DND-41 (cell line): ENCODE measurements around the gene TCF12.

Source experiments
- ATAC-seq: fragments of 200-7000 bp; cut with Tn5 transposase; 3 replicates; pipeline ENCODE4 v1.9.1; 2021; ENCODE audit warnings: low read depth; ENCODE audit not compliant: insufficient read depth
- DNase-seq: peaks from one replicate; pipeline ENCODE4 v3.0.0-alpha.2; 2020
- H2AFZ ChIP-seq: 2 replicates; pipeline ENCODE4 v1.6.0; 2012; ENCODE audit warnings: low read depth, low read length
- H3K27ac ChIP-seq: 2 replicates; pipeline ENCODE4 v1.5.1; 2012; ENCODE audit warnings: low read length, inconsistent platforms
- H3K27me3 ChIP-seq: fragments of 200-600 bp; sonication (generic); 2 replicates; pipeline ENCODE4 v1.6.0; 2012; ENCODE audit warnings: low read length, mild to moderate bottlenecking, inconsistent platforms; ENCODE audit not compliant: insufficient read depth, poor library complexity
- H3K36me3 ChIP-seq: 2 replicates; pipeline ENCODE4 v1.5.1; 2012; ENCODE audit warnings: low read length, inconsistent platforms; ENCODE audit not compliant: insufficient read depth
- H3K4me1 ChIP-seq: 2 replicates; pipeline ENCODE4 v1.5.1; 2012; ENCODE audit warnings: mild to moderate bottlenecking, low read length; ENCODE audit not compliant: insufficient read depth
- H3K4me2 ChIP-seq: 2 replicates; pipeline ENCODE4 v1.6.0; 2012; ENCODE audit warnings: mild to moderate bottlenecking, moderate library complexity, low read length, inconsistent platforms; ENCODE audit not compliant: insufficient read depth
- H3K4me3 ChIP-seq, 2 experiments: fragments of 200-600 bp in 1 of 2; shearing (Covaris generic) in 1 of 2; 2 replicates each; pipeline ENCODE4 v1.5.1; 2012 to 2016; ENCODE audit warnings: inconsistent platforms in 2 of 2, low read length in 2 of 2, mild to moderate bottlenecking in 2 of 2, low read depth in 1 of 2, moderate library complexity in 1 of 2
- H3K79me2 ChIP-seq: 2 replicates; pipeline ENCODE4 v1.6.0; 2012; ENCODE audit warnings: low read length, inconsistent platforms; ENCODE audit not compliant: insufficient read depth
- H3K9ac ChIP-seq: 2 replicates; pipeline ENCODE4 v1.6.0; 2012; ENCODE audit warnings: low read depth, mild to moderate bottlenecking, inconsistent platforms, low read length, moderate library complexity
- H3K9me3 ChIP-seq: 2 replicates; pipeline ENCODE4 v1.5.1; 2012; ENCODE audit warnings: low read length, moderate library complexity, mild to moderate bottlenecking, inconsistent platforms; ENCODE audit not compliant: insufficient read depth, severe bottlenecking
- H4K20me1 ChIP-seq: 2 replicates; pipeline ENCODE4 v1.6.0; 2012; ENCODE audit warnings: low read length; ENCODE audit not compliant: insufficient read depth
- CTCF ChIP-seq: IDR thresholded peaks from 2 replicates; pipeline ENCODE4 v1.5.1; 2012; ENCODE audit warnings: borderline replicate concordance, low read length, moderate library complexity, mild to moderate bottlenecking; ENCODE audit not compliant: poor library complexity, severe bottlenecking; ENCODE audit errors: extremely low read depth
- EZH2 ChIP-seq: IDR thresholded peaks from 3 replicates; pipeline ENCODE4 v1.6.1; 2012; ENCODE audit warnings: borderline replicate concordance, low read depth, mild to moderate bottlenecking, moderate library complexity, low read length, inconsistent platforms; ENCODE audit not compliant: severe bottlenecking

TCF12 gene

DNA sequence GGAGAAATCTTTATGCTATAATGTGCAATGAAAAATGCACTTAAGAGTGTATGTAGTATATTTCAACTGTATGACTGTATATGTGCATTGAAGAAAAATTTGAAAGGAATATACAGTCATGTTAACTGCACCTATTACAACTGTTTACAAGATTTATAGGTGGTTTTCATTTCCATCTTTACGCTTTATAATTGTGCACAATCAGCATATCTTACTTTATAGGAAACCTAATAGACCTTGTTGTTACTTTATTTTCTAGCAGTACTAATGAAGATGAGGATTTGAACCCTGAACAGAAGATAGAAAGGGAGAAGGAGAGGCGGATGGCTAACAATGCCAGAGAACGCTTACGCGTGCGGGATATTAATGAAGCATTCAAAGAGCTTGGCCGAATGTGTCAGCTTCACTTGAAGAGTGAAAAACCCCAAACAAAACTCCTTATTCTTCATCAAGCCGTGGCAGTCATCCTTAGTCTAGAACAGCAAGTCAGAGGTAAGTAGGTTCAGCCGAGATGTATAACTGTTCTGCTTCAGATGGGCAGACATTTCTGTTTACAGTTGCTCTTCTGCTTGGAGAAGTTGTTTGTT lies 354.4 kb downstream of the TCF12 start:
- Histone ChIP-seq H2AFZ (no peak overlapping the region), H3K27ac (no peak overlapping the region), H3K9ac (no peak overlapping the region), H3K27me3 (no peaks in the 10 kb centered on the region), H3K79me2 (0 out of 2 replicates have a peak, but pooled peaks cover 2% of the 10 kb centered on the region), H3K4me1 (no peaks in the 10 kb centered on the region), H4K20me1 (no peaks in the 10 kb centered on the region; the same call in 1 of the 2 replicates), H3K4me3 (no peak overlapping the region), H3K4me2 (no peak overlapping the region), H3K36me3 (peaks cover 54% of the 10 kb centered on the region), H3K9me3 (no peaks in the 10 kb centered on the region)
- no peak for DNase-seq
- ATAC-seq, result no peak
- no peak for TF ChIP-seq CTCF
- TF ChIP-seq EZH2, result no peak

DNA sequence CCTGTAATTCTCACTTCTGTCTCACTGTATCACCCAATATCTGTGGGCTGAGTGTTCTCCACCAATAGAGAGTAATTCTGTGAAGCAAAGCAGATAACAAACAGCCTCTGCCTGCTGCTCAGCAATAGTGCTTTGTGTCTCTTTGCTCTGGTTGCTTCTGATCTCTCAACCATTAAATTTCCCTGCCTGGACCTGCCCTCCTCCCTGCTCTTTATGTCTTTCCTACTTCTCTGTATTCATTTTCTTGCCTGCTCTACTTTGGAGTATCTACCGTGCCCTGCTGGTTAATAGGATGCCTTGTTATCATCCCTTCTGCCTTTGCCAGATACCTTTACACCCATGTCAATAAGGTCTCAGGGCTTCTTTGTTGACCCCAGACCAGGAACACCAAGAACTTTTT lies 355.0 kb downstream of the TCF12 start:
- Histone ChIP-seq H3K9me3 (no peaks in the 10 kb centered on the region), H3K27ac (no peak overlapping the region), H3K4me1 (no peaks in the 10 kb centered on the region), H3K27me3 (no peaks in the 10 kb centered on the region), H3K4me2 (no peak overlapping the region), H3K4me3 (no peak overlapping the region), H2AFZ (no peak overlapping the region), H3K36me3 (peaks cover 49% of the 10 kb centered on the region), H3K79me2 (no peaks in the 10 kb centered on the region), H3K9ac (no peak overlapping the region), H4K20me1 (no peaks in the 10 kb centered on the region; the same call in 1 of the 2 replicates)
- DNase-seq (no peak), ATAC-seq (no peak)
- TF ChIP-seq EZH2 (no peak), CTCF (no peak)

DNA sequence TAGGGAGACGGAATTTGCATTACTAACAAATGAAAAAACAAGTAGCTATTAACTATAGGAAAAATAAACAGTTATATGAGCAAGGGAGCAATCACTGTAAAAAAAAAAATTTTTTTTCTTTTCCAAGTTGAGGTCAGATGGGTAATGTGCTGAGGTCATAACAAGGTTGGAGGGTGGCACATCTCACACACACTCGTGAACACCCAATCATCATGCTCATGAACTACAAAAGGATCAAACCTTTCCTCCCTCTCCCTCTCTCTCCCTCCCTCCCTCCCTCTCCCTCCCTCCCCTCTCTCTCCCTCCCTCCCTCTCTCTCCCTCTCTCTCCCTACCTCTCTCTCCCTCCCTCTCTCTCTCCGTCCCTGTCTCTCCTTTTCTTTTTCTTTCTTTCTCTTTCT lies 360.0 kb downstream of the TCF12 start:
- ATAC-seq (no peak), DNase-seq (no peak)
- no peak overlapping the region for H3K4me3 ChIP-seq
- TF ChIP-seq EZH2 (no peak), CTCF (no peak)
- no peaks in the 10 kb centered on the region for H3K9me3 ChIP-seq
- H3K36me3 ChIP-seq, result peaks cover 70% of the 10 kb centered on the region
- no peak overlapping the region for H3K27ac ChIP-seq
- H3K79me2 ChIP-seq, result no peaks in the 10 kb centered on the region
- H3K4me2 ChIP-seq, result no peak overlapping the region
- no peaks in the 10 kb centered on the region for H3K4me1 ChIP-seq
- no peaks in the 10 kb centered on the region for H3K27me3 ChIP-seq
- no peak overlapping the region for H2AFZ ChIP-seq
- no peaks in the 10 kb centered on the region; the same call in 1 of the 2 replicates for H4K20me1 ChIP-seq
- no peak overlapping the region for H3K9ac ChIP-seq
